ENCODE results near the gene POLG2. TPM values are rescaled to one million over a fixed set of nuclear protein-coding genes. Genes with fewer than 3 reads are reported as not detected.
A peak's percentile ranks its signal among the peaks of the same experiment; 100 is the strongest.
"Not testable (repeated sequence)": the region's sequence is repeated elsewhere in the genome, so short reads cannot be mapped to it uniquely, and the experiment has no call there.

Gene POLG2
- total RNA-seq, 2 experiments from 2014 or later = 25.8 to 28.1 TPM

DNA sequence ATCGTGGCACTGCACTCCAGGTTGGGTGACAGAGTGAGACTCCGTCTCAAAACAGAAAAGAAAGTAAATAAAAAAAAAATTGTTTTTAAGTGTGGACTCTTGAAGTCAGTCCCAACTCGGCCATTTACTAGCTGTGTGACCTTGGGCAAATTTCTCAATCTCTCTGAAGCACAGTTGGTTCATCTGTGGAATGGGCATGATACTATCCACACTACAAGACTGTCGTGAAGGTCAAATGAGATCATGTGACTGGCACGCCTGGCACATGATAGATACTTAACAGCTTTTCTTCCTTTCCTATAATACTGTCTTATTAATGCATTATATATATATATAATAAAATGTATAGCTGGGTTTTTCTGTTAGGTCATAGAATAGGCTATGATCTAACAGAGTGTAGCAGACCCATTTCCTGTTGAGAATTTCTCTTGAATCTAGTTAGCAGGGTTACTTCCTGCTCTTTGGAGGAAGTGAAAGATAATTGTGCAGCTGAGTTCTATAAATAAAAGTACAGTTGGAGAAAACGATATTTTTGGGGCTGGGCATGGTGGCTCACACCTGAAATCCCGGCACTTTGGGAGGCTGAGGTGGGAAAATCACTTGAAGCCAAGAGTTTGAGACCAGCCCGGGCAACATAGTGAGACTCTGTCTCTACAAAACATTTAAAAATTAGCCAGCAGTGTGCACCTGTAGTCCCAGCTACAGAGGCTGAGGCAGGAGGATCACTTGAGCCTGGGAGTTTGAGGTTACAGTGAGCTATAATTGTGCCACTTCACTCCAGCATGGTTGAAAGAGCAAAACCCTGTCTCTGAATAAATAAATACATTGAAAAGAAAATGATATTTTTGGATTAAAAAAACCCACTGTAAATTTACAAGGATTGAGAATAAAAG, 40.6 kb downstream of the POLG2 start:
- H3K9me3 Mint-ChIP-seq = no peaks in the 10 kb centered on the region
- no peak overlapping the region for H3K4me3 Mint-ChIP-seq
- peaks cover 8% of the 10 kb centered on the region for H3K4me1 Mint-ChIP-seq (ENCODE audit: low read depth)
- H3K27me3 Mint-ChIP-seq = no peaks in the 10 kb centered on the region
- intact Hi-C loops (cut with micrococcal nuclease) = no loop called here
- no peak for DNase-seq
- POLR2A ChIA-PET = no interaction called here
- CTCF ChIA-PET = interaction anchor here (0.6 to 1.3 kb wide), 5 partner anchors 11 to 88 kb away, joined by 3 to 4 read pairs (median 3); no protein-coding TSS in a partner anchor
- no peaks in the 10 kb centered on the region for H3K36me3 Mint-ChIP-seq
- H3K27ac Mint-ChIP-seq = peak overlapping the region; percentile 49

DNA sequence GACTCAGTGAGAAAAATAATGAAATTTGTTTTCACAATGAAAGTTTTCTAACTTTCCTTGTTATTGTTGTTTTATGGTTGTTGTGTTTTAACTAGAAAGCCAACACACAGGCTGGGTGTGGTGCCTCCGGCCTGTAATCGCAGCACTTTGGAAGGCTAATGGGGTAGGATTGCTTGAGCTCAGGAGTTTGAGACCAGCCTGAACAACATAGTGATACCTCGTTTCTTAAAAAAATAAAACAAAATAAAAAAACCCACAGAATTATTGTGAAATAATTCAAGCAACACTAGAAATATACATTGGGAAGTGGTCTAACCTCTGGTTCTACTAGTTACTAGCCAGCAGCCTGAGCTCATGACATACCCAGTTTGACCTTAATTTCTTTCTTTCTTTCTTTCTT, 47.3 kb downstream of the POLG2 start:
- no peak overlapping the region for H3K27ac Mint-ChIP-seq
- intact Hi-C loops (cut with micrococcal nuclease) = no loop called here
- no peak overlapping the region for H3K4me3 Mint-ChIP-seq
- ChIA-PET POLR2A (no interaction called here), CTCF (interaction anchor here (1.1 kb wide), 1 partner anchor 30 kb away, joined by 5 read pairs; no protein-coding TSS in a partner anchor)
- no peak for DNase-seq
- H3K4me1 Mint-ChIP-seq (ENCODE audit: low read depth) = peaks cover 7% of the 10 kb centered on the region
- no peaks in the 10 kb centered on the region for H3K36me3 Mint-ChIP-seq
- no peaks in the 10 kb centered on the region for H3K27me3 Mint-ChIP-seq
- H3K9me3 Mint-ChIP-seq = no peaks in the 10 kb centered on the region

DNA sequence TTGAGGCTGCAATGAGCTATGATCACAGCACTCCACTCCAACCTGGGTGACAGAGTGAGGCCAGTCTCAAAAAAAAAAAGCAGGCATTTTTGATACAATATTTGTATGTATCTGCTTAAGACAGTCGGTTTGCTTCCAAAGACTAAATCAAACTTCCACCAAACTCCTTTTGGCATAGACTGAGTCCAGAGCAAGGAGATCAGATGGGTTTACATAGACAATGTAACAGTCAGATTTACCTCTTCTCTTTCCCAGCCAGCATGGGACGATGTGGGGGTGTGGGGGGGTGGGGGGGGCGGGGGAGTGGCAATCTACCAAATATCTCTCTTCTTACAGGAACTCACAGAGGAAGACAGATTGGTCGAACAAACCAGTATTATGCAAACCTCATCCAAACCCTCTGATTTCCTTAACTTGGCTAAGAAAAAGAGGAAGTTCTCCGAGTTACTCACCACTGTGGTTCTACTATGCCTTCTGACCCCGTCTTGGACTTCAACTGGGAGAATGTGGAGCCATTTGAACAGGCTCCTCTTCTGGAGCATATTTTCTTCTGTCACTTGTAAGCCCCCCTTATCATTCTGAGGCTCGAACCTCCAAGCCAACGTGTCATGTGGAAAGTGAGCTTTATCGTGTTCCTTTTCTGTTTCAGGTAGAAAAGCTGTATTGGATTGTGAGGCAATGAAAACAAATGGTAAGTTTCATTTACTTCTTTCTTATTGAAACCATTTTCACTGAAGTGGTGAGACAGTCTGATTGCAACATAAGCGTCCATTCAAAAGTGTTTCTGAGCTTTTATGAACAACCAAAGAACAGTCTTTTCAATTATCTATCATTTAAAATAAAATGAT, 48.0 kb downstream of the POLG2 start, which contains the start of gene MILR1:
MILR1 (plus strand) TSS at position 451 of the 848 bp plus-strand sequence; CDS start at position 505, 54 bp downstream.
- POLR2A ChIA-PET = no interaction called here
- no peak within 1 kb of the TSS for H3K27ac Mint-ChIP-seq

DNA sequence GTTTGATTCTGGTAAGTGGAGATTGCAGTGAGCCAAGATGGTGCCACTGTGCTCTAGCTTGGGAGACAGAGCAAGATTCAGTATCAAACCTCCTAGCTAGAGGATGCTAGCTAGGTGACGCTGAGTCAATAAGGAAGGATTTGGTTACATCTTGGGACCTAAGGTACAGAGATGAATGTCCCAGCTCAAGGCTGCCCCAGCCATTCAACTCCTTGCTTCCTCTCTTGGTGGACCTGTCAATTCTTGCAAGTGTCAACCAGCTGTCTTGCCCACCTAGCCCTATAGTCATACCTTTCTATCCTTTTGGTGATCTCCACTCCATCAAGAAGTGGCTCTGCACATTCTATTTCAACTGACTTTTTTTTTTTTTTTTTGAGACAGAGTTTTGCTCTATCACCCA, 49.3 kb downstream of the POLG2 start:
- no peak overlapping the region for H3K27ac Mint-ChIP-seq
- intact Hi-C loops (cut with micrococcal nuclease) = no loop called here
- H3K4me3 Mint-ChIP-seq = no peak overlapping the region
- no peaks in the 10 kb centered on the region for H3K36me3 Mint-ChIP-seq
- no peaks in the 10 kb centered on the region for H3K27me3 Mint-ChIP-seq
- H3K4me1 Mint-ChIP-seq (ENCODE audit: low read depth) = peaks cover 15% of the 10 kb centered on the region
- peak; percentile 22 for DNase-seq
- POLR2A ChIA-PET = no interaction called here
- H3K9me3 Mint-ChIP-seq = no peaks in the 10 kb centered on the region
- CTCF ChIA-PET = interaction anchor here (0.9 to 1.0 kb wide), 2 partner anchors 43 to 44 kb away, joined by 3 read pairs; no protein-coding TSS in a partner anchor

More for the DNA sequence above, 48.0 kb downstream of the POLG2 start, which contains the start of gene MILR1:
- no peak within 1 kb of the TSS for H3K4me3 Mint-ChIP-seq
- intact Hi-C loops (cut with micrococcal nuclease) = no loop called here
- peaks cover 7% of the 10 kb centered on the region for H3K4me1 Mint-ChIP-seq (ENCODE audit: low read depth)
- H3K9me3 Mint-ChIP-seq = no peaks in the 10 kb centered on the region
- H3K27me3 Mint-ChIP-seq = no peaks in the 10 kb centered on the region
- DNase-seq = no peak
- no peaks in the 10 kb centered on the region for H3K36me3 Mint-ChIP-seq
- CTCF ChIA-PET = interaction anchor here (0.6 to 1.1 kb wide), 2 partner anchors 11 to 29 kb away, joined by 3 to 5 read pairs; no protein-coding TSS in a partner anchor

DNA sequence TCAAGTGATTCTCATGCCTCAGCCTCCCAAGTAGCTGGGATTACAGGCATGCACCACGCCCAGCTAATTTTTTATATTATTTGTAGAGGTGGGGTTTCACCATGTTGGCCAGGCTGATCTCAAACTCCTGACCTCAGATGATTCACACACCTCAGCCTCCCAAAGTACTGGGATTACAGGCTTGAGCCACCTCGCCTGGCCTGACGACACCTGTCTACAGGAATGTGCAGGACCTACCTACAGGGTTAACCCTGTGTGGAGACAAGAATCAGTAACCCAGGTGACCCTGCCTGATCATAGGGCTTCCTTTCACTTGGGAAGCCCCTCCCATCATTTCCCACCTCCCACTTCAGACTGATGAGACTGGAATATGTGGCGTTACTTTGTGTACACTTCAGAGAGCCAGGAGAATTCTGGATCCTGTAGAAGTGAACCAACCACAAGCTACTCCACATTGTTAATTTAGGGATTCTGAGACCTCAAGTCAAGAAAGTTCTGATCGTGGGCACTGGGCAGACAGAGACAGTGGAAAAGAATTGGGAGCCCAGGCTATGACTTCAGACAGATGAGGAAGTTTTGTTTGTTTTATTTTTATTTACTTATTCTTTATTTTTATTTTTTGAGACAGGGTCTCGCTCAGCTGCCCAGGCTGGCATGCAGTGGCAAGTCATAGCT, 53.6 kb downstream of the POLG2 start:
- Mint-ChIP-seq H3K4me1 (ENCODE audit: low read depth) (peaks cover 26% of the 10 kb centered on the region), H3K27ac (peak overlapping the region; percentile 30), H3K4me3 (no peak overlapping the region), H3K27me3 (no peaks in the 10 kb centered on the region), H3K9me3 (peaks cover 17% of the 10 kb centered on the region), H3K36me3 (peaks cover 8% of the 10 kb centered on the region)
- DNase-seq = no peak
- CTCF ChIA-PET = interaction anchor here (1.1 kb wide), 1 partner anchor 24 kb away, joined by 4 read pairs; no protein-coding TSS in a partner anchor
- intact Hi-C loops (cut with micrococcal nuclease) = no loop called here
- POLR2A ChIA-PET = no interaction called here

DNA sequence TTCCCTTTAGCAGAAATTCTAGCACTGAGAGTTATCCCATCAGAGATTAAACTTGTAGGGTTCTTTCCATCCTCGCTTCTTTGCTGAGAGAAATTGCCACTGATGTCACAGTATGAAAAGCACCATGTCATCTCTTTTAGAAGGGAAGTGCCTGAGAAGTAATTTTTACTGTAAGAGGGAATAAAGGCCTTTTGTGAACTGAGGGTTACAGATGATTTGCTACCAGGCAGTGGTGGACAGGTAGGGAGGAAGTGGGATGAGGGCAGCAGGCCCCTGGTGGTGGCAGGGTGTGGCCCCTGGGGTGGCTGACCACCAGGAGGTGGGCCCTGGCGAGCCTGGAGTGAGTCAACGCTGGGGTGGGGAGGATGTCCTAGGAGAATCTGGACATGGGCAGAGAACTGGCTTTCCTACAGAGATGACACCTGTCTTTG, 54.3 kb downstream of the POLG2 start:
- H3K4me1 Mint-ChIP-seq (ENCODE audit: low read depth) = peaks cover 25% of the 10 kb centered on the region
- H3K9me3 Mint-ChIP-seq = peaks cover 24% of the 10 kb centered on the region
- H3K4me3 Mint-ChIP-seq = peak overlapping the region; percentile 42
- no peaks in the 10 kb centered on the region for H3K27me3 Mint-ChIP-seq
- peaks cover 14% of the 10 kb centered on the region for H3K36me3 Mint-ChIP-seq
- peak overlapping the region; percentile 66 for H3K27ac Mint-ChIP-seq
- ChIA-PET CTCF (interaction anchor here (1.2 kb wide), 1 partner anchor 22 kb away, joined by 4 read pairs; no protein-coding TSS in a partner anchor), POLR2A (interaction anchor here (1.1 kb wide), 1 partner anchor 64 kb away, joined by 3 read pairs; the partner anchor contains the start of gene CEP95)
- DNase-seq = peak; percentile 19
- intact Hi-C loops (cut with micrococcal nuclease) = no loop called here

DNA sequence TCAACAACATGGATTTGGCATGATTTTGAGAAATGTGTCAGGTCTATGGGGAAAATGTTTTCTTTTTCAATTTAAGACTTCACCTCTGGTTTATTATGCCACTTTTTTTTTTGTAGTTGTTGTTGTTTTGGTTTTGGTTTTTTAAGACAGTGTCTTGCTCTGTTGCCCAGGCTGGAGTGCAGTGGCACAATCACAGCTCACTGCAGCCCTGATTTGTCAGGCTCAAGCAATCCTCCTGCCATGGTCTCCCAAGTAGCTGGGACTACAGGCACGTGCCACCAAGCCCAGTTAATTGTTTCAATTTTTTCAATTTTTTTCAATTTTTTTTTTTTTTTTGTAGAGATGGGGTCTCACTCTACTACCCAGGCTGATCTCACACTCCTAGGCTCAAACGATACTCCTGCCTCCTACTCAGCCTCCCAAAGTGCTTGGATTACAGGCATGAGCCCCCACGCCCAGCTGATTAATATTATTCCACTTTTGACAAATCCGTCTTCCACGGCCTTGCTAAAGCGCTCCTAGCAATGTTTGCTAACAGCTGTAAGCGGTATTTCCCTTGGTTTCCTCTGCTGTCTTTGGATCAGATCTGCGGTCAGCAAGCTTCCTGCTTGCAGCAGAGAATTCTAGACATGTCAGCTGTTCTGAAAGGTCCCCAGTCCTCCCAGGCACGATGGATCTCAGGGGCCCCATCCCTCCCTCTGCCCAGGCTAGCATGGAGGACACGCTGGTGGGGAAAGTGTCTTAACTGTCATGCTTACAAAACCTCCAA, 54.9 kb downstream of the POLG2 start:
- Mint-ChIP-seq H3K27me3 (no peaks in the 10 kb centered on the region), H3K9me3 (peaks cover 30% of the 10 kb centered on the region), H3K36me3 (peaks cover 14% of the 10 kb centered on the region), H3K4me1 (ENCODE audit: low read depth) (peaks cover 22% of the 10 kb centered on the region), H3K4me3 (peak overlapping the region; percentile 42), H3K27ac (peak overlapping the region; percentile 66)
- DNase-seq = peak; percentile 47
- POLR2A ChIA-PET = interaction anchor here (0.8 to 1.1 kb wide), 2 partner anchors 64 to 65 kb away, joined by 3 read pairs; partner anchors contain the start of genes CEP95 and DDX5
- intact Hi-C loops (cut with micrococcal nuclease) = no loop called here
- CTCF ChIA-PET = interaction anchor here (1.2 kb wide), 1 partner anchor 22 kb away, joined by 4 read pairs; no protein-coding TSS in a partner anchor

DNA sequence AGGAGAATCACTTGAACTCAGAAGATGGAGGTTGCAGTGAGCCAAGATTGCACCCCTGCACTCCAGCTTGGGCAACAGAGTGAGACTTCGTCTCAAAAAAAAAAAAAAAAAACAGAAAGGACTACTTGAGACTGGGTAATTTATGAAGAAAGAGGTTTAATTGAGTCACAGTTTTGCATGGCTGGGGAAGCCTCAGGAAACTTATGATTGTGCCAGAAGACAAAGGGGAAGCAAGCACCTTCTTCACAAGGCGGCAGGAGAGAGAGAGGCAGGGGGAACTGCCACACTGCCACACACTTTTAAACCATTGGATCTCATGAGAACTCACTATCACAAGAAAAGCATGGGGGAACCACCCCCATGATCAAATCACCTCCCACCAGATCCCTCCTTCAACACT, 56.9 kb downstream of the POLG2 start:
- ChIA-PET CTCF (no interaction called here), POLR2A (interaction anchor here (1.2 kb wide), 1 partner anchor 66 kb away, joined by 5 read pairs; the partner anchor contains the start of gene DDX5)
- Mint-ChIP-seq H3K4me1 (ENCODE audit: low read depth) (peaks cover 22% of the 10 kb centered on the region), H3K27ac (no peak overlapping the region), H3K36me3 (peaks cover 14% of the 10 kb centered on the region), H3K4me3 (no peak overlapping the region), H3K9me3 (peaks cover 31% of the 10 kb centered on the region), H3K27me3 (no peaks in the 10 kb centered on the region)
- intact Hi-C loops (cut with micrococcal nuclease) = no loop called here
- no peak for DNase-seq

DNA sequence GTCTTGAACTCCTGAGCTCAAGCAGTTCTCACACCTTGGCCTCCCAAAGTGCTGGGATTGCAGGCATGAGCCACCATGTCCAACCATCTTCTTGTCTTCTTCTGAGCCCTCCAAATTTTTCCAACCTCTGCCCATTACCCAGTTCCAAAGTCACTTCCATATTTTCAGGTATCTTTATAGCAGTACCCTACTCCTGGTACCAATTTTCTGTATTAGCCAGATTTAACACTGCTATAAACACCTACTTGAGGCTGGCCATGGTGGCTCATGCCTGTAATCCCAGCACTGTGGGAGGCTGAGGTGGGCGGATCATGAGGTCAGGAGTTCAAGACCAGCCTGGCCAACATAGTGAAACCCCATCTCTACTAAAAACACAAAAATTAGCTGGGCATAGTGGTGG, 57.3 kb downstream of the POLG2 start:
- H3K27me3 Mint-ChIP-seq; intact Hi-C loops (cut with micrococcal nuclease); H3K4me3 Mint-ChIP-seq; DNase-seq; CTCF ChIA-PET; H3K27ac Mint-ChIP-seq: not testable (repeated sequence)
- Mint-ChIP-seq H3K9me3 (peaks cover 31% of the 10 kb centered on the region), H3K4me1 (ENCODE audit: low read depth) (peaks cover 22% of the 10 kb centered on the region), H3K36me3 (peaks cover 14% of the 10 kb centered on the region)
- POLR2A ChIA-PET = interaction anchor here (1.2 kb wide), 1 partner anchor 67 kb away, joined by 5 read pairs; the partner anchor contains the start of gene DDX5

DNA sequence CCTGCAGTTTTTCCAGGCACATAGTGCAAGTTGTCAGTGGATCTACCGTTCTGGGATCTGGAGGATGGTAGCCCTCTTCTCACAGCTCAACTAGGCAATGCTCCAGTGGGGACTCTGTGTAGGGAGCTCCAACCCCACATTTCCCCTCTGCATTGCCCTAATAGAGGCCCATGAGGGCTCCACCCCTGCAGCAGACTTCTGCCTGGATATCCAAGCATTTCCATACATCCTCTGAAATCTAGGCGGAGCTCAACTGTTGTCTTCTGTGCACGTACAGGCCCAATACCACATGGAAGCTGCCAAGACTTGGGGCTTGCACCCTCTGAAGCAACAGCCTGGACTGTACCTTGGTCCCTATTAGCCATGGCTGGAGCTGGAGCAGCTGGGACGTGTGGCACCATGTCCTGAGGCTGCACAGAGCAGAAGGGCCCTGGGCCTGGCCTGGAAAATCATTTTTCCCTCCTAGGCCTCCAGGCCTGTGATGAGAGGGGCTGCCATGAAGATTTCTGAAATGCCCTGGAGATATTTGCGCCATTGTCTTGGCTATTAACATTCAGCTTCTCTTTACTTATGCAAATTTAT, 58.8 kb downstream of the POLG2 start:
- Mint-ChIP-seq H3K4me3 (no peak overlapping the region), H3K36me3 (peaks cover 14% of the 10 kb centered on the region), H3K4me1 (ENCODE audit: low read depth) (peaks cover 19% of the 10 kb centered on the region), H3K27ac (no peak overlapping the region), H3K9me3 (peaks cover 32% of the 10 kb centered on the region), H3K27me3 (no peaks in the 10 kb centered on the region)
- no peak for DNase-seq
- CTCF ChIA-PET = interaction anchor here (1.2 kb wide), 1 partner anchor 19 kb away, joined by 4 read pairs; no protein-coding TSS in a partner anchor
- intact Hi-C loops (cut with micrococcal nuclease) = no loop called here
- POLR2A ChIA-PET = no interaction called here
